Measurements from ENCODE around the gene EIF5A. TPM values are rescaled to one million over a fixed set of nuclear protein-coding genes. Genes with fewer than 3 reads are reported as not detected.

The EIF5A gene
- total and polyA plus RNA-seq, 4 donors = 179 to 506 (median 302) TPM

DNA sequence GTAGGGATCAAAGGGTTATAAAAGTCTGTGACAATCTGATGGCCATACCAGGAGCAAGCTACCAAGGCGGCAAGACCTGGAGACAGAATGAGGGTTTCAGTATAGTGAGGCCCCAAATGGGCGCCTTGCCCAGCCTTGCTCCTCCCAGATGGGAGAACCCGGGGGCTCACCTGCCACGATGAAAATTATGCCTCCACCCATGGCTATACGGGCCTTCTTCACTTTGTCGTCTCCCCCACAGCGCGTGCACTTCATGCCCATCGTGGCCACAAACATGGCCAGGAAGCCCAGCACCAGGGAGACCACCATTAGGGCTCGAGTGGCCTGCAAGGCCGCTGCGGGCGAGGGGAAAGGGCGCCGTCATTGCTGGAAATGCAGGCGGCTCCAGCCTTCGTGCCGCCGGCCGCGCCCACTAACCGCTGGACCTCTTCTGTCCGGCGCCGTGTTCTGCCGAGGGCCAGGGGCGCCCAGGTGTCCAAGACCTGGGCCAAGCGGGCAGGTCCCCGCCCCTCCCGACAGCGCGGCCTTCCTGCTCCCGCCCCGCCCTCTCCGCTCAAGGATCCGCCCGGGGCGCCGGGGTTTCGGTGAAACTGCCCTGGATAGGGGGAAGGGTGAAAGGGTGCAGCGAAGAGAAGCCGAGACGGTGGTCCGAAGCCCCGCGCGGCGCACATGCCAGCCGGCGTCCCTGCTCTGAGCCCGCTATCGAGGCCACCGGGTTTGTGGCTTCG is 46.6 kb upstream of the EIF5A start:
- no peaks in the 10 kb centered on the region for H3K27me3 ChIP-seq (ENCODE audit: control insufficient read depth in 4 of 4, insufficient read depth in 4 of 4, low read length in 3 of 4)
- H3K4me3 ChIP-seq (ENCODE audit: low read depth in 1 of 3, low read length in 3 of 3) = peak overlapping the region; percentile 63 to 68 (median 65)
- WGBS = 7% methylated on average over 54 of the region's 54 CpGs
- H3K27ac ChIP-seq (ENCODE audit: low read depth in 1 of 2, low read length in 2 of 2) = peak overlapping the region; percentile 83 to 87
- TF ChIP-seq, protein P1, sequence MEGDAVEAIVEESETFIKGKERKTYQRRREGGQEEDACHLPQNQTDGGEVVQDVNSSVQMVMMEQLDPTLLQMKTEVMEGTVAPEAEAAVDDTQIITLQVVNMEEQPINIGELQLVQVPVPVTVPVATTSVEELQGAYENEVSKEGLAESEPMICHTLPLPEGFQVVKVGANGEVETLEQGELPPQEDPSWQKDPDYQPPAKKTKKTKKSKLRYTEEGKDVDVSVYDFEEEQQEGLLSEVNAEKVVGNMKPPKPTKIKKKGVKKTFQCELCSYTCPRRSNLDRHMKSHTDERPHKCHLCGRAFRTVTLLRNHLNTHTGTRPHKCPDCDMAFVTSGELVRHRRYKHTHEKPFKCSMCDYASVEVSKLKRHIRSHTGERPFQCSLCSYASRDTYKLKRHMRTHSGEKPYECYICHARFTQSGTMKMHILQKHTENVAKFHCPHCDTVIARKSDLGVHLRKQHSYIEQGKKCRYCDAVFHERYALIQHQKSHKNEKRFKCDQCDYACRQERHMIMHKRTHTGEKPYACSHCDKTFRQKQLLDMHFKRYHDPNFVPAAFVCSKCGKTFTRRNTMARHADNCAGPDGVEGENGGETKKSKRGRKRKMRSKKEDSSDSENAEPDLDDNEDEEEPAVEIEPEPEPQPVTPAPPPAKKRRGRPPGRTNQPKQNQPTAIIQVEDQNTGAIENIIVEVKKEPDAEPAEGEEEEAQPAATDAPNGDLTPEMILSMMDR (IDR thresholded peaks at IDR 0.05; ENCODE audit: low read depth, low read length, missing input control) = no peak
- peak; percentile 73 for TF ChIP-seq YY1 (IDR thresholded peaks at IDR 0.05)
- no peak for TF ChIP-seq FOXA1 (IDR thresholded peaks at IDR 0.05)
- no peak for TF ChIP-seq NR2F2 (IDR thresholded peaks at IDR 0.05)
- TF ChIP-seq TAF1 (conservative IDR thresholded peaks at IDR 0.05) = no peak
- TF ChIP-seq, protein P2, sequence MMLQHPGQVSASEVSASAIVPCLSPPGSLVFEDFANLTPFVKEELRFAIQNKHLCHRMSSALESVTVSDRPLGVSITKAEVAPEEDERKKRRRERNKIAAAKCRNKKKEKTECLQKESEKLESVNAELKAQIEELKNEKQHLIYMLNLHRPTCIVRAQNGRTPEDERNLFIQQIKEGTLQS (IDR thresholded peaks at IDR 0.05) = no peak
- TF ChIP-seq EGR1 (IDR thresholded peaks at IDR 0.05; ENCODE audit: low read depth in 2 of 2) = no peak
- TF ChIP-seq HNF4A (conservative IDR thresholded peaks at IDR 0.05) = peak in 1 of 2 donors; percentile 44
- TF ChIP-seq HNF4G (IDR thresholded peaks at IDR 0.05) = no peak
- no peak for TF ChIP-seq JUND (IDR thresholded peaks at IDR 0.05)
- TF ChIP-seq RXRA (IDR thresholded peaks at IDR 0.05) = no peak
- TF ChIP-seq, protein P3, sequence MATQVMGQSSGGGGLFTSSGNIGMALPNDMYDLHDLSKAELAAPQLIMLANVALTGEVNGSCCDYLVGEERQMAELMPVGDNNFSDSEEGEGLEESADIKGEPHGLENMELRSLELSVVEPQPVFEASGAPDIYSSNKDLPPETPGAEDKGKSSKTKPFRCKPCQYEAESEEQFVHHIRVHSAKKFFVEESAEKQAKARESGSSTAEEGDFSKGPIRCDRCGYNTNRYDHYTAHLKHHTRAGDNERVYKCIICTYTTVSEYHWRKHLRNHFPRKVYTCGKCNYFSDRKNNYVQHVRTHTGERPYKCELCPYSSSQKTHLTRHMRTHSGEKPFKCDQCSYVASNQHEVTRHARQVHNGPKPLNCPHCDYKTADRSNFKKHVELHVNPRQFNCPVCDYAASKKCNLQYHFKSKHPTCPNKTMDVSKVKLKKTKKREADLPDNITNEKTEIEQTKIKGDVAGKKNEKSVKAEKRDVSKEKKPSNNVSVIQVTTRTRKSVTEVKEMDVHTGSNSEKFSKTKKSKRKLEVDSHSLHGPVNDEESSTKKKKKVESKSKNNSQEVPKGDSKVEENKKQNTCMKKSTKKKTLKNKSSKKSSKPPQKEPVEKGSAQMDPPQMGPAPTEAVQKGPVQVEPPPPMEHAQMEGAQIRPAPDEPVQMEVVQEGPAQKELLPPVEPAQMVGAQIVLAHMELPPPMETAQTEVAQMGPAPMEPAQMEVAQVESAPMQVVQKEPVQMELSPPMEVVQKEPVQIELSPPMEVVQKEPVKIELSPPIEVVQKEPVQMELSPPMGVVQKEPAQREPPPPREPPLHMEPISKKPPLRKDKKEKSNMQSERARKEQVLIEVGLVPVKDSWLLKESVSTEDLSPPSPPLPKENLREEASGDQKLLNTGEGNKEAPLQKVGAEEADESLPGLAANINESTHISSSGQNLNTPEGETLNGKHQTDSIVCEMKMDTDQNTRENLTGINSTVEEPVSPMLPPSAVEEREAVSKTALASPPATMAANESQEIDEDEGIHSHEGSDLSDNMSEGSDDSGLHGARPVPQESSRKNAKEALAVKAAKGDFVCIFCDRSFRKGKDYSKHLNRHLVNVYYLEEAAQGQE (IDR thresholded peaks at IDR 0.05) = peak; percentile 68
- TF ChIP-seq, protein P4, sequence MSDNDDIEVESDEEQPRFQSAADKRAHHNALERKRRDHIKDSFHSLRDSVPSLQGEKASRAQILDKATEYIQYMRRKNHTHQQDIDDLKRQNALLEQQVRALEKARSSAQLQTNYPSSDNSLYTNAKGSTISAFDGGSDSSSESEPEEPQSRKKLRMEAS (IDR thresholded peaks at IDR 0.05) = no peak
- no peak for TF ChIP-seq FOXA2 (IDR thresholded peaks at IDR 0.05)
- TF ChIP-seq, protein P5, sequence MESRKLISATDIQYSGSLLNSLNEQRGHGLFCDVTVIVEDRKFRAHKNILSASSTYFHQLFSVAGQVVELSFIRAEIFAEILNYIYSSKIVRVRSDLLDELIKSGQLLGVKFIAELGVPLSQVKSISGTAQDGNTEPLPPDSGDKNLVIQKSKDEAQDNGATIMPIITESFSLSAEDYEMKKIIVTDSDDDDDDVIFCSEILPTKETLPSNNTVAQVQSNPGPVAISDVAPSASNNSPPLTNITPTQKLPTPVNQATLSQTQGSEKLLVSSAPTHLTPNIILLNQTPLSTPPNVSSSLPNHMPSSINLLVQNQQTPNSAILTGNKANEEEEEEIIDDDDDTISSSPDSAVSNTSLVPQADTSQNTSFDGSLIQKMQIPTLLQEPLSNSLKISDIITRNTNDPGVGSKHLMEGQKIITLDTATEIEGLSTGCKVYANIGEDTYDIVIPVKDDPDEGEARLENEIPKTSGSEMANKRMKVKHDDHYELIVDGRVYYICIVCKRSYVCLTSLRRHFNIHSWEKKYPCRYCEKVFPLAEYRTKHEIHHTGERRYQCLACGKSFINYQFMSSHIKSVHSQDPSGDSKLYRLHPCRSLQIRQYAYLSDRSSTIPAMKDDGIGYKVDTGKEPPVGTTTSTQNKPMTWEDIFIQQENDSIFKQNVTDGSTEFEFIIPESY (IDR thresholded peaks at IDR 0.05) = no peak
- no peak for TF ChIP-seq GABPA (IDR thresholded peaks at IDR 0.05 in 1 of 2, conservative IDR thresholded peaks at IDR 0.05 in 1 of 2)
- TF ChIP-seq SP1 (IDR thresholded peaks at IDR 0.05) = peak; percentile 30
- TF ChIP-seq RAD21 (IDR thresholded peaks at IDR 0.05) = peak in 1 of 2 donors; percentile 6
- peak; percentile 67 for DNase-seq (ENCODE audit: low spot score)
- H3K4me1 ChIP-seq (ENCODE audit: control insufficient read depth in 4 of 4, insufficient read depth in 4 of 4, low read length in 3 of 4) = peaks cover 13 to 53% (median 32%) of the 10 kb centered on the region in 4 donors
- peak overlapping the region; percentile 72 to 78 for H3K9ac ChIP-seq (ENCODE audit: low read depth in 1 of 2, low read length in 2 of 2)
- H3K9me3 ChIP-seq (ENCODE audit: control insufficient read depth in 4 of 4, low read length in 3 of 4) = no peaks in the 10 kb centered on the region
- H3K36me3 ChIP-seq (ENCODE audit: control insufficient read depth in 4 of 4, insufficient read depth in 3 of 4, low read depth in 1 of 4, low read length in 3 of 4) = peaks cover 0 to 10% (median 6%) of the 10 kb centered on the region in 4 donors
